C4-2B (cell line): ENCODE measurements around the gene ASIP.
"Not testable (repeated sequence)": the region's sequence is repeated elsewhere in the genome, so short reads cannot be mapped to it uniquely, and the experiment has no call there.

Experiments used
- H3K27ac ChIP-seq: fragments of 450-650 bp; 2 replicates; pipeline ENCODE4 v1.5.1; 2017
- CTCF ChIP-seq: fragments of 450-650 bp; conservative IDR thresholded peaks from 2 replicates; pipeline ENCODE4 v1.5.1; 2017; ENCODE audit warnings: mild to moderate bottlenecking
- ZFX ChIP-seq: fragments of 450-650 bp; IDR thresholded peaks from 2 replicates; pipeline ENCODE4 v1.6.1; 2017

Gene ASIP

GRCh38 chr20:34210271-34210670, 31.0 kb upstream of the ASIP start:
- TF ChIP-seq ZFX (no peak), CTCF (no peak)
- H3K27ac ChIP-seq = no peak overlapping the region

- no peak overlapping the region for H3K27ac ChIP-seq
Observed at GRCh38 chr20:34211591-34211990, 29.6 kb upstream of the ASIP start.

GRCh38 chr20:34213213-34213612, 28.0 kb upstream of the ASIP start:
- no peak for TF ChIP-seq ZFX
- no peak overlapping the region for H3K27ac ChIP-seq

More at GRCh38 chr20:34211591-34211990, 29.6 kb upstream of the ASIP start:
- TF ChIP-seq CTCF (no peak), ZFX (no peak)

- H3K27ac ChIP-seq = peak overlapping the region; percentile 42
- TF ChIP-seq ZFX (no peak), CTCF (peak; percentile 16)
Observed at GRCh38 chr20:34215711-34216381, 25.4 kb upstream of the ASIP start.

GRCh38 chr20:34216382-34216742, 24.9 kb upstream of the ASIP start:
- TF ChIP-seq CTCF = no peak; the same call in 1 of the 2 replicates
- no peak for TF ChIP-seq ZFX
- H3K27ac ChIP-seq = peak overlapping the region; percentile 42

GRCh38 chr20:34220561-34220960, 20.7 kb upstream of the ASIP start:
- no peak for TF ChIP-seq ZFX
- no peak for TF ChIP-seq CTCF
- H3K27ac ChIP-seq = no peak overlapping the region

- H3K27ac ChIP-seq = no peak overlapping the region
- TF ChIP-seq ZFX (no peak), CTCF (no peak)
Observed at GRCh38 chr20:34222208-34222607, 19.0 kb upstream of the ASIP start.

GRCh38 chr20:34224251-34224650, 17.0 kb upstream of the ASIP start:
- not testable (repeated sequence) for H3K27ac ChIP-seq
